Mucosa of descending colon (tissue), 3 donors: ENCODE data around the gene FGF22. TPM values are rescaled to one million over a fixed set of nuclear protein-coding genes. Genes with fewer than 3 reads are reported as not detected.

Experiments
- ATAC-seq: fragments of 200-7000 bp; cut with Tn5 transposase; one replicate; pipeline ENCODE4 v1.9.1; 2020; ENCODE audit warnings: mild to moderate bottlenecking, moderate library complexity
- DNase-seq, 3 donors: peaks; one replicate each; pipeline ENCODE4 v3.0.0-alpha.2; 2020
- H3K36me3 ChIP-seq: fragments of 200-600 bp; one replicate; pipeline ENCODE4 v1.8.0; 2021; ENCODE audit warnings: low read depth, mild to moderate bottlenecking
- H3K4me1 ChIP-seq: fragments of 200-600 bp; one replicate; pipeline ENCODE4 v1.8.0; 2021; ENCODE audit warnings: low read depth, mild to moderate bottlenecking
- H3K4me3 ChIP-seq: fragments of 200-600 bp; one replicate; pipeline ENCODE4 v1.8.0; 2021; ENCODE audit warnings: mild to moderate bottlenecking
- H3K9me3 ChIP-seq: fragments of 200-600 bp; one replicate; pipeline ENCODE4 v1.8.0; 2021; ENCODE audit warnings: mild to moderate bottlenecking
- CTCF ChIP-seq: fragments of 200-600 bp; IDR thresholded peaks from one replicate; pipeline ENCODE4 v1.8.0; 2022; ENCODE audit warnings: antibody characterized with exemption, mild to moderate bottlenecking
- intact Hi-C, 2 donors: fragments of 100-400 bp; cut with DNase I in 1 of 2; cut with micrococcal nuclease in 1 of 2; formaldehyde crosslinking; loops; one replicate each; pipeline versions ENCODE4 v1.11.0 to v1.11.1; 2022; cut with DNase I, micrococcal nuclease
- total RNA-seq, 3 donors: library from RNA; stranded (reverse); fragmentation: NEBNext Ultra II Directional in 2 of 3; extraction: Animal tissue kit (Norgen Biotek cat#: 25700) in 2 of 3; gene quantifications; one replicate each; pipeline versions ENCODE4 v1.2.1 to v1.2.4, GENCODE V29; 2021 to 2023
- donor health status: DM: no; HTN: no; CAD: no; lungs with moderate emphysema.
- donor health status: DM: no; HTN: no; CAD: no.
- donor health status: DM: no; HTN: yes; CAD: no.

FGF22 gene
- total RNA-seq, 3 donors from 2014 or later = 0.23 to 0.82 TPM; not detected in 1

GRCh38 chr19:655691-656090, 16.0 kb downstream of the FGF22 start:
- intact Hi-C loops = no loop called here
- Histone ChIP-seq H3K9me3 (no peaks in the 10 kb centered on the region), H3K4me1 (peaks cover 29% of the 10 kb centered on the region), H3K4me3 (no peak overlapping the region), H3K36me3 (peaks cover 4% of the 10 kb centered on the region)
- TF ChIP-seq CTCF = no peak
- ATAC-seq (no peak), DNase-seq (peak in 1 of 3 donors; percentile 52)

- Histone ChIP-seq H3K9me3 (no peaks in the 10 kb centered on the region), H3K4me3 (no peak overlapping the region), H3K4me1 (peaks cover 33% of the 10 kb centered on the region), H3K36me3 (no peaks in the 10 kb centered on the region)
- peak in 1 of 3 donors; percentile 50 for DNase-seq
- ATAC-seq = no peak
- TF ChIP-seq CTCF = no peak
- intact Hi-C loops = no loop called here
Measured at GRCh38 chr19:656751-657559, 17.3 kb downstream of the FGF22 start.

GRCh38 chr19:657611-658010, 17.9 kb downstream of the FGF22 start:
- no peak overlapping the region for H3K4me3 ChIP-seq
- no peak for TF ChIP-seq CTCF
- ATAC-seq (no peak), DNase-seq (peak in 1 of 3 donors; percentile 52)
- H3K36me3 ChIP-seq = no peaks in the 10 kb centered on the region
- intact Hi-C loops = no loop called here
- peaks cover 33% of the 10 kb centered on the region for H3K4me1 ChIP-seq
- H3K9me3 ChIP-seq = no peaks in the 10 kb centered on the region

- ATAC-seq = no peak
- no peak for TF ChIP-seq CTCF
- DNase-seq = peak in 1 of 3 donors; percentile 54
- Histone ChIP-seq H3K4me3 (no peak overlapping the region), H3K9me3 (no peaks in the 10 kb centered on the region), H3K4me1 (peaks cover 33% of the 10 kb centered on the region), H3K36me3 (no peaks in the 10 kb centered on the region)
- intact Hi-C loops = no loop called here
Measured at GRCh38 chr19:658059-658839, 18.6 kb downstream of the FGF22 start.

GRCh38 chr19:658916-659839, 19.5 kb downstream of the FGF22 start:
- intact Hi-C loops = no loop called here
- H3K36me3 ChIP-seq = no peaks in the 10 kb centered on the region
- H3K4me1 ChIP-seq = peaks cover 37% of the 10 kb centered on the region
- H3K4me3 ChIP-seq = no peak overlapping the region
- no peak for TF ChIP-seq CTCF
- DNase-seq (peak in 2 of 3 donors; percentile 52 to 76), ATAC-seq (no peak)
- no peaks in the 10 kb centered on the region for H3K9me3 ChIP-seq
